Measurements from ENCODE around the gene RANBP3.

GRCh38 chr19:5996623-5997320 lies 18.8 kb upstream of the RANBP3 start:
- TF ChIP-seq POLR2A (IDR thresholded peaks at IDR 0.05) (no peak), CTCF (IDR thresholded peaks at IDR 0.05) (no peak)

Measured in adrenal gland (tissue), 5 donors.